Sigmoid colon (tissue), 7 donors: ENCODE results near the gene SLC6A18. TPM values are rescaled to one million over a fixed set of nuclear protein-coding genes. Genes with fewer than 3 reads are reported as not detected.
A peak's percentile ranks its signal among the peaks of the same experiment; 100 is the strongest.

Experiments
- DNase-seq: peaks from one replicate; pipeline ENCODE4 v3.0.0-alpha.2; 2019
- H3K27ac ChIP-seq, 4 donors: fragments of 200-600 bp; sonication (generic); one replicate each; pipeline ENCODE4 v1.5.1; 2016 to 2019; ENCODE audit warnings: mild to moderate bottlenecking in 1 of 4
- H3K27me3 ChIP-seq, 3 donors: fragments of 200-600 bp; sonication (generic); one replicate each; pipeline ENCODE4 v1.5.1; 2019; ENCODE audit warnings: mild to moderate bottlenecking in 1 of 3
- H3K36me3 ChIP-seq, 4 donors: fragments of 200-600 bp; sonication (generic); one replicate each; pipeline ENCODE4 v1.5.1; 2016 to 2019
- H3K4me1 ChIP-seq, 4 donors: fragments of 200-600 bp; sonication (generic); one replicate each; pipeline ENCODE4 v1.5.1; 2017 to 2019
- H3K4me3 ChIP-seq, 4 donors: fragments of 200-600 bp; sonication (generic); one replicate each; pipeline ENCODE4 v1.5.1; 2017 to 2019; ENCODE audit warnings: mild to moderate bottlenecking in 2 of 4, moderate library complexity in 1 of 4
- H3K9me3 ChIP-seq, 4 donors: fragments of 200-600 bp in 3 of 4; sonication (generic) in 3 of 4; one replicate each; pipeline versions ENCODE4 v1.5.1 to v1.6.1; 2013 to 2019
- EP300 ChIP-seq, 4 donors: sonication (generic); formaldehyde crosslinking; IDR thresholded peaks; one replicate each; pipeline ENCODE4 v1.6.1; 2017; ENCODE audit warnings: antibody characterized with exemption in 4 of 4
- POLR2A ChIP-seq, 2 donors: fragments of 450-650 bp; IDR thresholded peaks; one replicate each; pipeline ENCODE4 v1.6.1; 2016; ENCODE audit warnings: antibody characterized with exemption in 2 of 2, mild to moderate bottlenecking in 2 of 2, moderate library complexity in 2 of 2
- POLR2AphosphoS5 ChIP-seq, 4 donors: sonication (generic); formaldehyde crosslinking; IDR thresholded peaks; one replicate each; pipeline ENCODE4 v1.6.1; 2017; ENCODE audit warnings: antibody characterized with exemption in 4 of 4
- WGBS, 2 donors: extraction: QIAGEN DNeasy Blood & Tissue Kit; methylation state at CpG; one replicate each; pipeline ENCODE4 v1.1.7; 2013; 5-methylcytosine and 5-hydroxymethylcytosine counted together
- intact Hi-C: fragments of 100-400 bp; cut with DNase I; formaldehyde crosslinking; loops from one replicate; pipeline ENCODE4 v1.15.1; 2023
- polyA plus RNA-seq, 3 donors: library from polyadenylated mRNA; stranded (reverse); fragments of 200-250 nt; gene quantifications; one replicate each; pipeline ENCODE4 v1.2.3, GENCODE V29; 2013
- total RNA-seq, 4 donors: library from RNA; depleted of rRNA; stranded (reverse); fragments of >200 nt; gene quantifications; one replicate each; pipeline ENCODE4 v1.1.0, GENCODE V29; 2016
- TF ChIP-seq, protein P1 (sequence below), 4 experiments: fragments of 450-650 bp in 3 of 4; fragments of 200-600 bp in 1 of 4; IDR thresholded peaks; one replicate each; pipeline ENCODE4 v1.5.1; 2016 to 2019; ENCODE audit warnings: antibody characterized with exemption in 4 of 4, mild to moderate bottlenecking in 3 of 4, moderate library complexity in 2 of 4
- donor health status: healthy with polysubstance abuse.
- donor health status: Bipolar disorder and iron deficiency.
- donor health status: healthy.

SLC6A18 gene
- total and polyA plus RNA-seq, 7 donors: 0.07 TPM; not detected in 6

- Histone ChIP-seq H3K27me3 (peaks cover 14 to 62% (median 37%) of the 10 kb centered on the region in 3 donors), H3K36me3 (no peaks in the 10 kb centered on the region), H3K27ac (no peak overlapping the region), H3K4me1 (peaks cover 0 to 9% (median 0%) of the 10 kb centered on the region in 4 donors), H3K9me3 (no peaks in the 10 kb centered on the region), H3K4me3 (no peak overlapping the region)
- TF ChIP-seq POLR2A (IDR thresholded peaks at IDR 0.05) (no peak), POLR2AphosphoS5 (IDR thresholded peaks at IDR 0.05) (no peak)
- intact Hi-C loops: no loop called here
- DNase-seq: peak; percentile 41
- WGBS, 2 donors: 15 to 56% methylated on average over 6 of the region's 6 CpGs
Measured at GRCh38 chr5:1292139-1292538, 67.0 kb downstream of the SLC6A18 start.

DNA sequence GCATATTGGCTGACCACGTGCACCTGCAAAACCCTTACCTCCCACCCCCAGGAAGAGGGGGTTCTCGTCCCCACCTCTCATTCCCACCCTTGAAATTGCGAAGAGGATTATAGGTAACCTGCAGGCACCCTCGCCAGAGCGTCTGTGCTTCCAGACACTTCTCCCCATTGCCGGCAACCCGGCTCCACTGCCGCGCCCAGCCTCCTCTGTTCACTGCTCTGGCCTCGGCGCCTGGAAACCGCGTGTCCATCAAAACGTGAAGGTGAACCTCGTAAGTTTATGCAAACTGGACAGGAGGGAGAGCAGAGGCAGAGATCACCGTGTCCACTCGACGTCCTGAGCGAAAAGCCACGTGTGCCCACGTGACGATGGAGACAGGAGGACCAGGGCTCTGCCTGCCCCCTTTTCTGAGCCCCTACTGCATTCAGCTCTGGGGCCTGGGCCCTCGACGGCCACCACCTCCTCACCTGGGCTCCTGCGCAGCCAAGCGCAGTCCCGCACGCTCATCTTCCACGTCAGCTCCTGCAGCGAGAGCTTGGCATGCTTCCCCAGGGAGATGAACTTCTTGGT lies 67.8 kb downstream of the SLC6A18 start:
- WGBS, 2 donors: 92 to 93% methylated on average over 30 of the region's 30 CpGs
- DNase-seq: peak; percentile 46
- Histone ChIP-seq H3K4me3 (no peak overlapping the region), H3K36me3 (no peaks in the 10 kb centered on the region), H3K9me3 (no peaks in the 10 kb centered on the region), H3K4me1 (peaks cover 0 to 9% (median 0%) of the 10 kb centered on the region in 4 donors), H3K27ac (no peak overlapping the region), H3K27me3 (peaks cover 14 to 62% (median 37%) of the 10 kb centered on the region in 3 donors)
- TF ChIP-seq POLR2AphosphoS5 (IDR thresholded peaks at IDR 0.05) (no peak), EP300 (IDR thresholded peaks at IDR 0.05) (no peak), POLR2A (IDR thresholded peaks at IDR 0.05) (no peak)
- intact Hi-C loops: no loop called here

DNA sequence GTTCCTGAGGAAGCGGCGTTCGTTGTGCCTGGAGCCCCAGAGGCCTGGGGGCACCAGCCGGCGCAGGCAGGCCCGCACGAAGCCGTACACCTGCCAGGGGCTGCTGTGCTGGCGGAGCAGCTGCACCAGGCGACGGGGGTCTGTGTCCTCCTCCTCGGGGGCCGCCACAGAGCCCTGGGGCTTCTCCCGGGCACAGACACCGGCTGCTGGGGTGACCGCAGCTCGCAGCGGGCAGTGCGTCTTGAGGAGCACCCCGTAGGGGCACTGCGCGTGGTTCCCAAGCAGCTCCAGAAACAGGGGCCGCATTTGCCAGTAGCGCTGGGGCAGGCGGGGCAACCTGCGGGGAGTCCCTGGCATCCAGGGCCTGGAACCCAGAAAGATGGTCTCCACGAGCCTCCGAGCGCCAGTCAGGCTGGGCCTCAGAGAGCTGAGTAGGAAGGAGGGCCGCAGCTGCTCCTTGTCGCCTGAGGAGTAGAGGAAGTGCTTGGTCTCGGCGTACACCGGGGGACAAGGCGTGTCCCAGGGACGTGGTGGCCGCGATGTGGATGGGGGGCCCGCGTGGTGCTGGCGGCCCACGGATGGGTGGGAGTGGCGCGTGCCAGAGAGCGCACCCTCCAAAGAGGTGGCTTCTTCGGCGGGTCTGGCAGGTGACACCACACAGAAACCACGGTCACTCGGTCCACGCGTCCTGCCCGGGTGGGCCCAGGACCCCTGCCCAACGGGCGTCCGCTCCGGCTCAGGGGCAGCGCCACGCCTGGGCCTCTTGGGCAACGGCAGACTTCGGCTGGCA lies 68.4 kb downstream of the SLC6A18 start:
- H3K27me3 ChIP-seq: peaks cover 14 to 59% (median 34%) of the 10 kb centered on the region in 3 donors
- no peaks in the 10 kb centered on the region for H3K9me3 ChIP-seq
- WGBS, 2 donors: 94 to 96% methylated on average over 60 of the region's 60 CpGs
- intact Hi-C loops: no loop called here
- no peak overlapping the region for H3K27ac ChIP-seq
- TF ChIP-seq POLR2A (IDR thresholded peaks at IDR 0.05) (no peak), POLR2AphosphoS5 (IDR thresholded peaks at IDR 0.05) (no peak), EP300 (IDR thresholded peaks at IDR 0.05) (no peak)
- TF ChIP-seq, protein P1, sequence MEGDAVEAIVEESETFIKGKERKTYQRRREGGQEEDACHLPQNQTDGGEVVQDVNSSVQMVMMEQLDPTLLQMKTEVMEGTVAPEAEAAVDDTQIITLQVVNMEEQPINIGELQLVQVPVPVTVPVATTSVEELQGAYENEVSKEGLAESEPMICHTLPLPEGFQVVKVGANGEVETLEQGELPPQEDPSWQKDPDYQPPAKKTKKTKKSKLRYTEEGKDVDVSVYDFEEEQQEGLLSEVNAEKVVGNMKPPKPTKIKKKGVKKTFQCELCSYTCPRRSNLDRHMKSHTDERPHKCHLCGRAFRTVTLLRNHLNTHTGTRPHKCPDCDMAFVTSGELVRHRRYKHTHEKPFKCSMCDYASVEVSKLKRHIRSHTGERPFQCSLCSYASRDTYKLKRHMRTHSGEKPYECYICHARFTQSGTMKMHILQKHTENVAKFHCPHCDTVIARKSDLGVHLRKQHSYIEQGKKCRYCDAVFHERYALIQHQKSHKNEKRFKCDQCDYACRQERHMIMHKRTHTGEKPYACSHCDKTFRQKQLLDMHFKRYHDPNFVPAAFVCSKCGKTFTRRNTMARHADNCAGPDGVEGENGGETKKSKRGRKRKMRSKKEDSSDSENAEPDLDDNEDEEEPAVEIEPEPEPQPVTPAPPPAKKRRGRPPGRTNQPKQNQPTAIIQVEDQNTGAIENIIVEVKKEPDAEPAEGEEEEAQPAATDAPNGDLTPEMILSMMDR (IDR thresholded peaks at IDR 0.05): no peak
- H3K4me3 ChIP-seq: no peak overlapping the region
- no peaks in the 10 kb centered on the region for H3K36me3 ChIP-seq
- peak; percentile 53 for DNase-seq
- peaks cover 0 to 9% (median 0%) of the 10 kb centered on the region in 4 donors for H3K4me1 ChIP-seq

DNA sequence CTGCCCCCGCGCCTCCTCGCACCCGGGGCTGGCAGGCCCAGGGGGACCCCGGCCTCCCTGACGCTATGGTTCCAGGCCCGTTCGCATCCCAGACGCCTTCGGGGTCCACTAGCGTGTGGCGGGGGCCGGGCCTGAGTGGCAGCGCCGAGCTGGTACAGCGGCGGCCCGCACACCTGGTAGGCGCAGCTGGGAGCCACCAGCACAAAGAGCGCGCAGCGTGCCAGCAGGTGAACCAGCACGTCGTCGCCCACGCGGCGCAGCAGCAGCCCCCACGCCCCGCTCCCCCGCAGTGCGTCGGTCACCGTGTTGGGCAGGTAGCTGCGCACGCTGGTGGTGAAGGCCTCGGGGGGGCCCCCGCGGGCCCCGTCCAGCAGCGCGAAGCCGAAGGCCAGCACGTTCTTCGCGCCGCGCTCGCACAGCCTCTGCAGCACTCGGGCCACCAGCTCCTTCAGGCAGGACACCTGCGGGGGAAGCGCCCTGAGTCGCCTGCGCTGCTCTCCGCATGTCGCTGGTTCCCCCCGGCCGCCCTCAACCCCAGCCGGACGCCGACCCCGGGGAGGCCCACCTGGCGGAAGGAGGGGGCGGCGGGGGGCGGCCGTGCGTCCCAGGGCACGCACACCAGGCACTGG lies 69.1 kb downstream of the SLC6A18 start:
- H3K27ac ChIP-seq: no peak overlapping the region
- H3K4me1 ChIP-seq: peaks cover 0 to 9% (median 0%) of the 10 kb centered on the region in 4 donors
- H3K9me3 ChIP-seq: no peaks in the 10 kb centered on the region
- no peak overlapping the region for H3K4me3 ChIP-seq
- 34 to 37% methylated on average over 69 of the region's 69 CpGs for WGBS, 2 donors
- H3K27me3 ChIP-seq: peaks cover 14 to 59% (median 30%) of the 10 kb centered on the region in 3 donors
- TF ChIP-seq, protein P1 (IDR thresholded peaks at IDR 0.05): no peak
- TF ChIP-seq POLR2A (IDR thresholded peaks at IDR 0.05) (no peak), EP300 (IDR thresholded peaks at IDR 0.05) (no peak), POLR2AphosphoS5 (IDR thresholded peaks at IDR 0.05) (no peak)
- no peaks in the 10 kb centered on the region for H3K36me3 ChIP-seq
- DNase-seq: peak; percentile 54
- intact Hi-C loops: no loop called here

GRCh38 chr5:1294835-1295649 lies 69.9 kb downstream of the SLC6A18 start, which contains the start of gene TERT:
TERT (minus strand) TSS chr5:1295068; CDS start chr5:1294989, 79 bp downstream.
- TF ChIP-seq EP300 (IDR thresholded peaks at IDR 0.05) (no peak), POLR2AphosphoS5 (IDR thresholded peaks at IDR 0.05) (no peak), POLR2A (IDR thresholded peaks at IDR 0.05) (no peak)
- TF ChIP-seq, protein P1 (IDR thresholded peaks at IDR 0.05): no peak
- Histone ChIP-seq H3K27me3 (peaks cover 14 to 59% (median 30%) of the 10 kb centered on the region in 3 donors), H3K9me3 (no peaks in the 10 kb centered on the region), H3K4me3 (no peak within 1 kb of the TSS), H3K36me3 (no peaks in the 10 kb centered on the region), H3K27ac (no peak within 1 kb of the TSS), H3K4me1 (peaks cover 0 to 9% (median 0%) of the 10 kb centered on the region in 4 donors)
- 9 to 32% methylated on average over 102 of the region's 102 CpGs for WGBS, 2 donors
- DNase-seq: peak; percentile 53
- intact Hi-C loops: no loop called here
